RWPE1 (cell line): ENCODE data around the gene LRRC10B.

Experiments used
- CTCF ChIA-PET: fragments of 350-600 bp; sonication (Branson Sonifier 250); formaldehyde crosslinking; extraction: SDS; loops from one replicate; lab custom pipeline; 2021; lab: Yijun Ruan, JAX
- POLR2A ChIA-PET: fragments of 400-600 bp; formaldehyde crosslinking; extraction: SDS; loops from one replicate; lab custom pipeline; 2020; ENCODE audit warnings: antibody characterized with exemption; ENCODE audit not compliant: low non-redundant PET; lab: Yijun Ruan, JAX
- DNase-seq: peaks from one replicate; pipeline ENCODE4 v3.0.0; 2012; ENCODE audit warnings: low spot score
- H3K27ac ChIP-seq: fragments of 450-650 bp; 2 replicates; pipeline ENCODE4 v1.5.1; 2017
- CTCF ChIP-seq: fragments of 450-650 bp; conservative IDR thresholded peaks from 2 replicates; pipeline ENCODE4 v1.5.1; 2017; ENCODE audit warnings: low read depth, mild to moderate bottlenecking

The LRRC10B gene

DNA sequence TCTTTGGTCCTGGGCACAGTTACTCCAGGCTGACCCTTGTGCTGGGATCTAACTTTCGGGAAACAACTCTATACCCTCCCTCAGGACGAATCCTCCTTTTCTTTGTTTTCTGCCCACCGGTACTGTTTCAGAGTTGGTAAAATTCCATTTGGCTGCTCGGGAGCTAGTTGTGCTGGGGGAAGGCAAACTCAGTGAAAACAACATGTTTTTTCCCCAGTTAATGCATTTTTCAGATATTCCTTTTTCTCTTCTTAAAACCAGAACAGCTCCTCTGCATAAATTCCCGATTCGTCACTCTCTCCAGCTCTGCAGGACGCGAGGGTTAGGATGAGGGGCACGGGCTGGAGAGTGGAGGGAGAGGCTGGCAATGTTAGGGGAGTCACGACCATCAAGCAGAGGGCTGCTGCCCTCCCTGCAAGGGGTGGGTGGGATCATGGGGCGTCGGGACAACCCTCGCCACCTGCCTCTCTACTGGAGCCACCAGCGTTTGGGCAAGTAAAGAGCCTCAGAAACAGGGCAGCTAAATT is 31.3 kb downstream of the LRRC10B start:
- TF ChIP-seq CTCF: no peak
- CTCF ChIA-PET: interaction anchor here (0.9 to 1.9 kb wide), 3 partner anchors 8 to 23 kb away, joined by 5 read pairs; no protein-coding TSS in a partner anchor
- no peak overlapping the region for H3K27ac ChIP-seq
- DNase-seq: no peak
- POLR2A ChIA-PET: no interaction called here

GRCh38 chr11:61540528-61540927 is 32.0 kb downstream of the LRRC10B start:
- DNase-seq: no peak
- H3K27ac ChIP-seq: peak overlapping the region; percentile 18; the same call in 1 of the 2 replicates
- CTCF ChIA-PET: interaction anchor here (0.9 to 1.9 kb wide), 3 partner anchors 9 to 23 kb away, joined by 5 read pairs; no protein-coding TSS in a partner anchor
- no peak for TF ChIP-seq CTCF
- POLR2A ChIA-PET: no interaction called here

DNA sequence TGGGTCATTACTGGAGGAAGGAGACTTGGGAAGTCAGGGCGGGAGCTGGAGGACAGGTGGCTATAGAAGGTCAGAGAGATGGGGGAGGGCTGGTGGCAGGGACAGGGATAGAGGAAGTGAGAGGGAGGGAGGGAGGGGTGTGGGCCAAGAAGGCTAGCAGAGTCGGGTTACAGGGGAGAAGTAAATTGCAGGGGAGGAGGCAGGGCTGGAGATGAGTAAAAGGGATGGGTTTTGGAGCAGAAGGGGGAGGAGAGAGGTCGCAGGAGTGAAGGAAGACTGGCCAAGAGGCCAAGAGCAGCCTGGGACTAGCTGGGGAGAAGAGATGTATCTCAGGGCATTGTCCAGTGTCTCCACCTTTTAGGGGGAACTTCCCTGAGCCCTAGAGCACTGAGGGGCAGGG is 33.0 kb downstream of the LRRC10B start:
- TF ChIP-seq CTCF: no peak
- peak overlapping the region; percentile 18; the same call in 1 of the 2 replicates for H3K27ac ChIP-seq
- POLR2A ChIA-PET: no interaction called here
- CTCF ChIA-PET: interaction anchor here (1.0 to 1.3 kb wide), 3 partner anchors 9 to 95 kb away, joined by 3 to 5 read pairs (median 4); no protein-coding TSS in a partner anchor
- DNase-seq: peak; percentile 45

- ChIA-PET POLR2A (no interaction called here), CTCF (interaction anchor here (1.0 to 1.3 kb wide), 2 partner anchors 10 to 25 kb away, joined by 4 to 5 read pairs; no protein-coding TSS in a partner anchor)
- H3K27ac ChIP-seq: peak overlapping the region; percentile 18
- no peak for TF ChIP-seq CTCF
- no peak for DNase-seq
Measured at GRCh38 chr11:61542024-61542461, 33.5 kb downstream of the LRRC10B start.

DNA sequence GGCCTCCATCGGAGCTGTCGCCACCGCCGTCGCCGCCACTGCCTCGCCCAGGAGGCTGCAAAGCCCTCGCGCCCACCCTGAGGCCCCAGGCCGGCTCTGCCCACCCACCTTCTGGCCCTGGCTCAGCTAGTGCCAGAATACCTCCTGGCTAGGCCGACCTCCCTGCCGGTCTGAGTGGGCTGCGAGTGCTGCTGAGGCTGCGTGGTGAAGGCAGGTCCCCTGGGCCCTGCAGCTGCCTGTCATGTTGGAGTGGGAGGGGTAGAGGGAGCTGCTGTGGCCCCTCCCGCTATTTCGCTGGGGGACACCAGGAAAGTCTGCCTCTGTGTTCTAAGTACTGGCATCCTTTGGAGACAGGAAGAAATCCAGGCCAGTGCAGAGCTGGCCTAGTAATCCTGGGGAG is 34.2 kb downstream of the LRRC10B start:
- CTCF ChIA-PET: interaction anchor here (1.3 kb wide), 1 partner anchor 26 kb away, joined by 4 read pairs; no protein-coding TSS in a partner anchor
- POLR2A ChIA-PET: no interaction called here
- TF ChIP-seq CTCF: no peak
- DNase-seq: no peak
- peak overlapping the region; percentile 4; the same call in 1 of the 2 replicates for H3K27ac ChIP-seq

GRCh38 chr11:61543606-61544306 is 35.2 kb downstream of the LRRC10B start:
- ChIA-PET POLR2A (no interaction called here), CTCF (interaction anchor here (0.5 to 0.6 kb wide), 2 partner anchors 108 to 212 kb away, joined by 3 to 5 read pairs; no protein-coding TSS in a partner anchor)
- DNase-seq: peak; percentile 29
- no peak for TF ChIP-seq CTCF
- H3K27ac ChIP-seq: peak overlapping the region; percentile 35
